Left lung (tissue), 10 donors: ENCODE results near the gene POLH. TPM values are rescaled to one million over a fixed set of nuclear protein-coding genes. Genes with fewer than 3 reads are reported as not detected.

Experiments
- ATAC-seq: fragments of 200-7000 bp; cut with Tn5 transposase; one replicate; pipeline ENCODE4 v1.9.1; 2020; ENCODE audit warnings: moderate library complexity
- DNase-seq, 4 donors: peaks; one replicate each; pipeline ENCODE4 v3.0.0-alpha.2; 2013 to 2020
- H3K27ac ChIP-seq, 2 donors: fragments of 200-600 bp; sonication (generic) in 1 of 2; one replicate each; pipeline versions ENCODE4 v1.5.0 to v1.8.0; 2020 to 2021
- H3K27me3 ChIP-seq, 2 donors: fragments of 200-600 bp; sonication (generic) in 1 of 2; one replicate each; pipeline versions ENCODE4 v1.5.0 to v1.8.0; 2020 to 2021
- H3K36me3 ChIP-seq, 2 donors: fragments of 200-600 bp; sonication (generic) in 1 of 2; one replicate each; pipeline versions ENCODE4 v1.5.0 to v1.8.0; 2020 to 2021
- H3K4me1 ChIP-seq, 2 donors: fragments of 200-600 bp; one replicate each; pipeline ENCODE4 v1.8.0; 2021
- H3K4me3 ChIP-seq, 2 donors: fragments of 200-600 bp; sonication (generic) in 1 of 2; one replicate each; pipeline versions ENCODE4 v1.5.0 to v1.8.0; 2020 to 2021; ENCODE audit warnings: mild to moderate bottlenecking in 1 of 2
- H3K9me3 ChIP-seq, 2 donors: fragments of 200-600 bp; sonication (generic) in 1 of 2; one replicate each; pipeline versions ENCODE4 v1.5.0 to v1.8.0; 2020 to 2021
- CTCF ChIP-seq, 2 donors: fragments of 200-600 bp; sonication (generic) in 1 of 2; IDR thresholded peaks; one replicate each; pipeline versions ENCODE4 v1.5.0 to v1.8.0; 2021; ENCODE audit warnings: antibody characterized with exemption in 2 of 2
- intact Hi-C, 2 donors: fragments of 100-400 bp; cut with DNase I; formaldehyde crosslinking; loops; one replicate each; pipeline versions ENCODE4 v1.11.2 to v1.14.2; 2022
- polyA plus RNA-seq, 6 donors: library from polyadenylated mRNA; unstranded; fragments of 120-200 nt; gene quantifications; one replicate each; pipeline ENCODE4 v1.2.1, GENCODE V29; 2013; ENCODE audit not compliant: insufficient read length in 6 of 6
- total RNA-seq, 2 donors: library from RNA; stranded (reverse); fragmentation: NEBNext Ultra II Directional; extraction: Animal tissue kit (Norgen Biotek cat#: 25700); gene quantifications; one replicate each; pipeline ENCODE4 v1.2.1, GENCODE V29; 2021
- donor health status: DM: no; HTN: yes; CAD: no.
- donor health status: DM: no; HTN: no; CAD: no.

POLH gene
- total and polyA plus RNA-seq, 8 donors = 17.8 to 29.8 (median 24.3) TPM

- H3K27ac ChIP-seq = peak overlapping the region; percentile 29 to 79
- peak; percentile 50 for ATAC-seq
These were observed 60.3 kb downstream of the POLH start for GRCh38 chr6:43636308-43636659.

GRCh38 chr6:43639984-43640800, 64.2 kb downstream of the POLH start:
- ATAC-seq = no peak

More at GRCh38 chr6:43636308-43636659, 60.3 kb downstream of the POLH start:
- no peak for TF ChIP-seq CTCF (IDR thresholded peaks at IDR 0.05)
- H3K36me3 ChIP-seq = peaks cover 0 to 43% of the 10 kb centered on the region in 2 donors
- H3K27me3 ChIP-seq = no peaks in the 10 kb centered on the region
- peaks cover 9 to 50% of the 10 kb centered on the region in 2 donors for H3K4me1 ChIP-seq
- no peak for DNase-seq
- H3K4me3 ChIP-seq = peak overlapping the region; percentile 64 to 80
- no peaks in the 10 kb centered on the region for H3K9me3 ChIP-seq
- intact Hi-C loops = no loop called here

GRCh38 chr6:43644940-43645612, 69.1 kb downstream of the POLH start, which contains the start of gene RSPH9:
TSS of gene RSPH9 (plus strand) at chr6:43645036. CDS start at chr6:43645099, 63 bp downstream.
- DNase-seq = peak in 3 of 4 donors; percentile 79 to 95 (median 81)
- H3K9me3 ChIP-seq = no peaks in the 10 kb centered on the region
- H3K27ac ChIP-seq = peak within 1 kb of the TSS in 1 of 2 donors; percentile 78
- peak within 1 kb of the TSS; percentile 27 to 58 for H3K4me3 ChIP-seq
- no peak for TF ChIP-seq CTCF (IDR thresholded peaks at IDR 0.05)
- ATAC-seq = peak; percentile 90
- H3K36me3 ChIP-seq = peaks cover 0 to 28% of the 10 kb centered on the region in 2 donors
- intact Hi-C loops = no loop called here
- no peaks in the 10 kb centered on the region for H3K27me3 ChIP-seq
- peaks cover 3 to 9% of the 10 kb centered on the region in 2 donors for H3K4me1 ChIP-seq

More at GRCh38 chr6:43639984-43640800, 64.2 kb downstream of the POLH start:
- H3K9me3 ChIP-seq = no peaks in the 10 kb centered on the region
- no peaks in the 10 kb centered on the region for H3K27me3 ChIP-seq
- no peak overlapping the region for H3K27ac ChIP-seq
- H3K4me3 ChIP-seq = no peak overlapping the region
- TF ChIP-seq CTCF (IDR thresholded peaks at IDR 0.05) = no peak
- peaks cover 0 to 58% of the 10 kb centered on the region in 2 donors for H3K36me3 ChIP-seq
- peaks cover 9 to 43% of the 10 kb centered on the region in 2 donors for H3K4me1 ChIP-seq
- intact Hi-C loops = no loop called here
- no peak for DNase-seq

DNA sequence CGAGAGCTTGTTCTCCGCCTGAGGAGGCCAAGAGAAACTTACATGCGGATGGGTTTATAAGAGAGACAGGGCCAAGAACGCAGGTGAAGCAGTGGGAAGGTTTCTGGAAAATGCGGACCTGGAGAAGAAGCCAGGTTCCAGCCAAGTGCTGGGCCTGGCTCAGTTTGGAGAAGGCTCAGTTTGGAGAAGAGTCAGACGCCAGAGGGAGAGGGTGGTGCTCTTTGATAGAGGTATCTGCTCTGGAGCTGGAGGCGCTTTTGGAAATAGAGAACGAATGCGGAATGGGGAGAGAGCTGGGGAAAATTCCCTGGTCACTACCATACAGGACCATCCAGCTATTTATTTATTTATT, 69.6 kb downstream of the POLH start:
- ATAC-seq (peak; percentile 4), DNase-seq (no peak)
- no peak for TF ChIP-seq CTCF (IDR thresholded peaks at IDR 0.05)
- no peaks in the 10 kb centered on the region for H3K27me3 ChIP-seq
- H3K9me3 ChIP-seq = no peaks in the 10 kb centered on the region
- H3K27ac ChIP-seq = peak overlapping the region in 1 of 2 donors; percentile 78
- H3K4me1 ChIP-seq = peaks cover 3 to 7% of the 10 kb centered on the region in 2 donors
- peak overlapping the region; percentile 27 to 58 for H3K4me3 ChIP-seq
- intact Hi-C loops = no loop called here
- H3K36me3 ChIP-seq = peaks cover 0 to 23% of the 10 kb centered on the region in 2 donors

DNA sequence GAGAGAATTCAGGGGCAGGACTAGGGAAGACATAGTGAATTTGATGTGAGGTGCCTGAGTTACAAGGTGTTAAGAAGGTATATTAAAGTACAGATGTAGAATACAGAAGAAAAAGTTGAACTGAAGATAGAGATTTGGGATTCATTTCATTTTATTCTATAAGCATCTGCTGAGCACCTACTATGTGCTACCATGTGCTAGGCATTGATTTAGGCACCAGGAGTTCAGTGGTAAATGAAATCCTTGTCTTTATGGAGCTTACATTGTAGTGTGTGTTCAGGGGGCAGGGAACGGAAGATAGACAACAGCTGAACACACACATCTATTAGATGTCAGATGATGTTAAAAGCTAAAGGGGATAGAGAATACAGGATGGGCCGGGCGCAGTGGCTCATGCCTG, 71.6 kb downstream of the POLH start:
- H3K27me3 ChIP-seq = no peaks in the 10 kb centered on the region
- TF ChIP-seq CTCF (IDR thresholded peaks at IDR 0.05) = no peak
- no peak overlapping the region for H3K4me3 ChIP-seq
- H3K4me1 ChIP-seq = peaks cover 3 to 7% of the 10 kb centered on the region in 2 donors
- H3K9me3 ChIP-seq = no peaks in the 10 kb centered on the region
- ATAC-seq = no peak
- H3K27ac ChIP-seq = no peak overlapping the region
- intact Hi-C loops = no loop called here
- DNase-seq = no peak
- peaks cover 0 to 2% of the 10 kb centered on the region in 2 donors for H3K36me3 ChIP-seq
